ENCODE results near the gene MAGI3.
"Not testable (repeated sequence)": the region's sequence is repeated elsewhere in the genome, so short reads cannot be mapped to it uniquely, and the experiment has no call there.

Gene MAGI3

DNA sequence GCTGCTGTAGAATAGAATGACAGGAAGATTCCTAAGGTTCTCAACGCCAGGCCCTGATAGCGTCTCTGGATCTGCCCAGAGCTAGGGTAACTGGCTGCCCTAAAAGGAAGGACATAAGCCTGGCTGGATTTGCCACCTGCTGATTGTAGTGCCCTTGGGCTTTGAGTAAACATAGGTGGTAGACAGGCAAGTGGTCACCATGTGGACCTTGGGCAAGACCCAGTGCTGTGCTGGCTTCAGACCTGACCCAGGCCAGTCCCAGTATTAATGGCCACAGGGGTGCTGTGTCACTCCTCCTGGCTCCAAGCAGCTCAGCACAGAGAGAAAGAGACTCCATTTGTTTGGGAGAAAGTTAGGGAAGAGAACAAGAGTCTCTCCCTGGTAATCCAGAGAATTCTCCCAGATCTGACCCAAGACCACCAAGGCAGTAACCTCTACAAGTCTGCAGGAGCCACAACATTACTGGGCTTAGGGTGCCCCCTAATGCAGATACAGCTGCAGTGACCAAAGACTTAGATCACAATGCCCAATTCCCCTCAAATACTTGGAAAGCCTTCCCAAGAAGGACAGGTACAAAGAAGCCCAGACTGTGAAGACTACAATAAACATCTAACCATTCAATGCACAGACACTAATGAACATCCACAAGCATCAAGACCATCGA is 324.4 kb downstream of the MAGI3 start:
- DNase-seq, result no peak

DNA sequence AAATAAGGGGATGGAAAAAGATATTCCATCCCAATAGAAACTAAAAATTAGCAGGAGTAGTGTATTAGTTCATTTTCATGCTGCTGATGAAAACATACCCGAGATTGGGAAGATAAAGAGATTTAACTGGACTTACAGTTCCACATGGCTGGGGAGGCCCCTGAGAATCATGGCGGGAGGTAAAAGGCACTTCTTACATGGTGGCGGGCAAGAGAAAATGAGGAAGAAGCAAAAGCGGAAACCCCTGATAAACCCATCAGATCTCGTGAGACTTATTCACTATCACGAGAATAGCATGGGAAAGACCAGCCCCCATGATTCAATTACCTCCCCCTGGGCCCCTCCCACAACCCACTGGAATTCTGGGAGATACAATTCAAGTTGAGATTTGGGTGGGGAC is 327.2 kb downstream of the MAGI3 start:
- not testable (repeated sequence) for DNase-seq

DNA sequence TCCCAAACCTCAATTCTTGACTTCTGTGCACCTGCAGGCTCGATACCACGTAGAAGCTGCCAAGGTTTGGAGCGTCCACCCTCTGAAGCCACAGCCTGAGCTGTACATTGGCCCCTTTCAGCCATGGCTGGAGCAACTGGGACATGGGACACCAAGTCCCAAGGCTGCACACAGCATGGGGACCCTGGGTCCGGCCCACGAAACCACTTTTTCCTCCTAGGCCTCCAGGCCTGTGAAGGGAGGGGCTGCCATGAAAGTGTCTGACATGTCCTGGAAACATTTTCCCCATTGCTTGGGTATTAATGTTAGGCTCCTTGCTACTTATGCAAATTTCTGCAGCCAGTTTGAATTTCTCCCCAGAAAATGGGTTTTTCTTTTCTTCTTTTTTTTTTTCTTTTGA is 328.3 kb downstream of the MAGI3 start:
- not testable (repeated sequence) for DNase-seq

DNA sequence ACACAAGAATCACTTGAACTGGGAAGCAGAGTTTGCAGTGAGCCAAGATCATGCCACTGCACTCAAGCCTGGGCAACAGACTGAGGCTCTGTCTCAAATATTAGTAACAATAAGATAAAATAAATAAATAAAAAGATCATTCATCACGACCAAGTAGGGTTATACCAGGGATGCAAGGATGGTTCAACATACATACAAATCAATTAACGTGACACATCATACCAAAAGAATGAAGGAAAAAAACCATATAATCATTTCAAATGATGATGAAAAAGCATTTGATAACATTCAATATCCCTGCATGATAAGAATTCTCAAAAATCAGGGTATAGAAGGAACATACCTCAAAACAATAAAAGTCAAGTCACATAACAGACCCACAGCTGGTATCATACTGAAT is 330.7 kb downstream of the MAGI3 start:
- no peak for DNase-seq

DNA sequence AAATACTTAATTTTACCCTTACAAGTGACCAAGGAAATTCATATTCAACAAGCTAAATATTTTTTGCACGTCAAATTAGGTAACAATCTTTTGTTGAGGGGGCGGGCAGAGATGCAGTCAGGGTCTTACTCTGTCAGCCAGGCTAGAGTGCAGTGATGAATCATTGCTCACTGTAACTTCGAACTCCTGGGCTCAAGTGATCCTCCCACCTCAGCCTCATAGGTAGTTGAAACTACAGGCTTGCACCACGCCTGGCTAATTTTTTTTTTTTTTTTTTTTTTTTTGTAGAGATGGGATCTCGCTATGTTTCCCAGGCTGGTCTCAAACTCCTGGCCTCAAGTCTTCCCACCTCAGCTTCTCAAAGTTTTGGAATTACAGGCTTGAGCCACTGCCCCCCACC is 342.5 kb downstream of the MAGI3 start:
- DNase-seq, result no peak

DNA sequence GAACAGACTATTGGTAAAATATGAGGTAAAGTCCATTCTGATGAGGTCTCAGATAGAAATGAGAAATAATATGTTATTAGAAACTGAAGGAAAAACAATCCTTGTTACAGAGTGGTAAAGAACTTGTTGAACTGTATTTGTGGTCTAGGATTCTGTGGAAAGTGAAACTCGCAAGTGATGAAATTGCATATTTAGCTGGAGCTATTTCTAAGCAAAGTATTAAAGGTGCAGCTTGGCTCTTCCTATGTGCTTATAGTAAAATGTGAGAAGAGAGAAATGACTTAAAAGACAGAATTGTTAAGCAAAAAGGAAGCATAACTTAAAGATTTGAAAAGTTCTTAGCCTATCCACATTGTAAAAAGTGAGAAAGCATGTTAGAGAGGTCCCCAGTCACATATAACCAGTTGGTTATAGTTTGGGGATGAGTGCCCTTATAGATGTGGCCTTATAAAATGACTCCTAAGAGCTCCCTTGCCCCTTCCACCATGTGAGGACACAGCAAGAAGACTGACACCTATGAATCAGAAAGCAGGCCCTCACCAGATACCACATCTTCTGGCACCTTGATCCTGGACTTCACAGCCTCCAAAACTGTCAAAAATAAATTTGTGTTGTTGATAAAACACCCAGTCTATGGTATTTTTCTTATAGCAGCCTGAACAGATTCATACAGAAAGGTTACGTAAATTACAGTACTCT is 344.2 kb downstream of the MAGI3 start:
- DNase-seq, result no peak
